ENCODE results near the gene ARHGAP29. TPM values are rescaled to one million over a fixed set of nuclear protein-coding genes. Genes with fewer than 3 reads are reported as not detected.

ARHGAP29 gene
- polyA plus RNA-seq, 3 donors, result 68.7 to 94.3 (median 83.2) TPM

DNA sequence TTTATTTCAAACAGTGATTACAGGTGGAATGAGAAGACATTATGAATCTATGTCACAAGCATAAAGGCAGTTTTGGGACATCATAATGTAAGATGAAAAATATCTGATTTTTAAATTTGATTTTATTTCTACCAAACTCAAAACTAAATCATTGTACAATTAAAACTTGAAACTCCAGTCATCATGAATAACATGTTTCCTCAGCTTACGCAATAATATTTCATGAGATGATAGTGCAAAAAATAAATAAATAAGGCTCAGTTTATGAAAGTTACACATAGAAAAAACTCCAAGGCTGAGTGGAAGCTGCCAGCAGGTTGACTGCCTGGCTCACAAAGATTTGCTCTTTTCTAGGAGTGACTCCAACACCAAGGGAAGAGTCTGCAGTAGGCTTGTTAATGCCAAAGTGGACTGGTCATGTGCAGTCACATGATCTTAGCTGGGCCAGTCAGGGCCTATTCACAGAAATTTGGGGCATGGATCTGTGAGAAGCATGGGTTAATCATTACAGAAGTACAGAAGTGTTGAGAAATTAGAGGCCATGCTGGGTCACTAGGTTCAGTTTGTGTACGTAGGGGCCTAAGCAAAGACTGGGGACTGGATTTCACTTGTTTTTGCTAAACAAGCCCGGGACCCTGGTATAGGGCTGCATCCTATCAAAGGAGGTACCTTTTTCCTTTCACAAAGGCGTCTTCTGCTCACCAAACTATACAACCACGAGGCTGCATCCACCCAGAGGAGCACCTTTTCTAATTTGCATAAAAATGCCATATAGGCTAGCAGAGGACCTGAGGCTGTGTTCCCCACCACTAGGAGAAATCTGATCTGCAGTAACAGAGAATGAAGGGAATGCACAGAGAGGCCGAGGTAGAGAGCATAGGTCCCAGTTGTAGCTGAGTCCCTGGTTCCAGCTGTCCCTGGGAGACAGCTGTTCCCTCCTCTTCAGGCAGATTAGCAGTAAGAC, 111.6 kb downstream of the ARHGAP29 start:
- no peak for DNase-seq

DNA sequence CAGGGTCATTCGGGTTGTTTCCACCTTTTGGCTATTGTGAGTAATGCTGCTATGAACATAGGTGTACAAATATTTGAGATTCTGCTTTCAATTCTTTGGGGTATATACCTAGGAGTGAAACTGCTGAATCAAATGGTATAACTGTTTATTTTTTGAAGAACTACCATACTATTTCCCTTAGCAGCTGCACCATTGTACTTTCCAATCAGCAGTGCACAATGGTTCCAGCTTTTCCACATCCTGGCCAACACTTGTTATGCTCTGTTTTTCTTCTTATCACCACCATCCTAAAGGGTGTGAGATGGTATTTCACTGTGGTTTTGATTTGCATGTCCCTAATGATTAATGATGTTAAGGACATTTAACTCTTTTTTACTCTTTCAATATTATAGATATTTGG, 112.8 kb downstream of the ARHGAP29 start:
- DNase-seq, result no peak

DNA sequence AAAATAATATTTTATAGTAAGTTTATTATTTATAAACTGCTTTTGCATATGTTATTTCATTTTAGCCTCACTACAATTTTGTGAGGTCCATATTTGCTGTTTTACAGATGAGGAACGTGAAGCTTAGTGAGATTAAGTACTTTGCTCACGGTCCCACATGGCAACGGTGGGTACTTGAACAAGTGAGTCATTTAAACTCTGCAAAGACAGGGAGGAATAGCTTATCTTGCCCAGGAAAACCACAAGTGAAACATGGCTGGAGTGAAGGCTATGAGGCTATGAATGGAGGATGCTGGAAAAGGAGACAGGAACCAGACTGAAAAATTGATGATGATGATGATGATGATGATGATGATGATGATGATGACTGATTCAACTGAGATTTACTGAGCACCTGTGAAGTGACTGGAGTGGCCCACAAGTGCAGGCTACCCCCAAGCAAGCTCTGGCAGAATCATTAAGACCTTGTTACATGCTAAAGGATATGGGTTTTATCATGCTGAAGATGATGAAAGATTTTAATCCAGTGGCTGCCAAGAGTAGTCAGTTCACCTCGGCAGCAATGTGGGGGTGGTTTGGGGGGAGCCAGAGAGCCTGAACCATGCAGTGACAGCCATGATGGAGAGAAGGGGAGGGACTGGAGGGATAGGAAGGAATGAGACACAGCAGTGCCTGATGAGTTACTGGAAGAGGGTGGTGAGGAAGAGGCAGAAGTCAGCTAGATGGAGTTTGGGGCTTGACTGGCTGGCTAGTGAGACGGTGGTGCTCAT, 115.0 kb downstream of the ARHGAP29 start:
- no peak for DNase-seq

Other genes with a start within 250 kb of the ARHGAP29 start
- 10 to 100 TPM in 1 of 3 donors, 1 to 10 TPM in 2; 6.3 to 15.4 (median 10.0) TPM for gene ABCA4, start 116.4 kb downstream of the ARHGAP29 start, polyA plus RNA-seq (ENCODE audit: insufficient read length in 3 of 3)
- gene ABCD3, start 180.8 kb upstream of the ARHGAP29 start, polyA plus RNA-seq (ENCODE audit: insufficient read length in 3 of 3), result 10 to 100 TPM; 54.2 to 73.5 (median 61.5) TPM

Data from renal pelvis (tissue), 4 donors.